GM12878 (cell line): Measurements from ENCODE around the gene KDM6A.
"Not testable (repeated sequence)": the region's sequence is repeated elsewhere in the genome, so short reads cannot be mapped to it uniquely, and the experiment has no call there.

ENCODE experiments used
- ASH2L ChIP-seq: fragments of 300-600, 200-600 bp; sonication (generic); IDR thresholded peaks from 2 replicates; pipeline ENCODE4 v1.6.1; 2017; ENCODE audit warnings: low read depth, mild to moderate bottlenecking, borderline replicate concordance
- BRCA1 ChIP-seq: IDR thresholded peaks from 2 replicates; pipeline ENCODE4 v1.6.1; 2011; ENCODE audit warnings: low read depth, low read length, improper control_type of control experiment
- NR2C2 ChIP-seq: IDR thresholded peaks from 2 replicates; pipeline ENCODE4 v1.6.1; 2011; ENCODE audit warnings: borderline replicate concordance, low read depth; ENCODE audit not compliant: control insufficient read depth, insufficient read length
- SPI1 ChIP-seq: IDR thresholded peaks from 2 replicates; pipeline ENCODE4 v1.6.1; 2011; ENCODE audit warnings: low read depth, mild to moderate bottlenecking, low read length, moderate library complexity, borderline replicate concordance; ENCODE audit not compliant: insufficient read depth
- SUZ12 ChIP-seq: fragments of 200-600 bp; sonication (generic); IDR thresholded peaks from one replicate; pipeline ENCODE4 v1.6.1; 2018; ENCODE audit warnings: antibody characterized with exemption, mild to moderate bottlenecking; ENCODE audit not compliant: unreplicated experiment
- TF ChIP-seq, protein P1 (sequence below): IDR thresholded peaks from 2 replicates; pipeline ENCODE4 v1.6.1; 2012; ENCODE audit warnings: mild to moderate bottlenecking, low read depth, low read length
- TF ChIP-seq, protein P2 (sequence below), 3 experiments: IDR thresholded peaks in 2 of 3; conservative IDR thresholded peaks in 1 of 3; 2 replicates each; pipeline ENCODE4 v1.5.1; 2011; ENCODE audit warnings: low read depth in 3 of 3, low read length in 3 of 3, mild to moderate bottlenecking in 3 of 3, control low read depth in 2 of 3, moderate library complexity in 2 of 3, inconsistent platforms in 1 of 3, mixed read lengths in 1 of 3; ENCODE audit not compliant: control insufficient read depth in 2 of 3, insufficient read depth in 1 of 3; ENCODE audit errors: extremely low read depth in 1 of 3

DNA sequence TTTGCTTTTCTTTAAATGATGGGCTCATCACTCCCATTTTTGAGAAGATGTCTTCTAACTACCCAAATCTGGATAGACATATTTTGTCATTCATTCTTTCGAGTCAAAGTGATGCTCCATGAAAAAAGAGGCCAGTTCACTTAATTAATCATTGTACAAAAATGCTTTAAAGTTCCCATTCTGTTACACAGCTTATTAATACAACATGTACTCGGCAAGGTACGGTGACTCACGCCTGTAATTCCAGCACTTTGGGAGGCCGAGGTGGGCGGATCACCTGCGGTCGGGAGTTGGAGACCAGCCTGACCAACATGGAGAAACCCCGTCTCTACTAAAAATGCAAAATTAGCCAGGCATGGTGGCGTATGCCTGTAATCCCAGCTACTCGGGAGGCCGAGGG is 67.6 kb downstream of the KDM6A start:
- TF ChIP-seq, protein P1, sequence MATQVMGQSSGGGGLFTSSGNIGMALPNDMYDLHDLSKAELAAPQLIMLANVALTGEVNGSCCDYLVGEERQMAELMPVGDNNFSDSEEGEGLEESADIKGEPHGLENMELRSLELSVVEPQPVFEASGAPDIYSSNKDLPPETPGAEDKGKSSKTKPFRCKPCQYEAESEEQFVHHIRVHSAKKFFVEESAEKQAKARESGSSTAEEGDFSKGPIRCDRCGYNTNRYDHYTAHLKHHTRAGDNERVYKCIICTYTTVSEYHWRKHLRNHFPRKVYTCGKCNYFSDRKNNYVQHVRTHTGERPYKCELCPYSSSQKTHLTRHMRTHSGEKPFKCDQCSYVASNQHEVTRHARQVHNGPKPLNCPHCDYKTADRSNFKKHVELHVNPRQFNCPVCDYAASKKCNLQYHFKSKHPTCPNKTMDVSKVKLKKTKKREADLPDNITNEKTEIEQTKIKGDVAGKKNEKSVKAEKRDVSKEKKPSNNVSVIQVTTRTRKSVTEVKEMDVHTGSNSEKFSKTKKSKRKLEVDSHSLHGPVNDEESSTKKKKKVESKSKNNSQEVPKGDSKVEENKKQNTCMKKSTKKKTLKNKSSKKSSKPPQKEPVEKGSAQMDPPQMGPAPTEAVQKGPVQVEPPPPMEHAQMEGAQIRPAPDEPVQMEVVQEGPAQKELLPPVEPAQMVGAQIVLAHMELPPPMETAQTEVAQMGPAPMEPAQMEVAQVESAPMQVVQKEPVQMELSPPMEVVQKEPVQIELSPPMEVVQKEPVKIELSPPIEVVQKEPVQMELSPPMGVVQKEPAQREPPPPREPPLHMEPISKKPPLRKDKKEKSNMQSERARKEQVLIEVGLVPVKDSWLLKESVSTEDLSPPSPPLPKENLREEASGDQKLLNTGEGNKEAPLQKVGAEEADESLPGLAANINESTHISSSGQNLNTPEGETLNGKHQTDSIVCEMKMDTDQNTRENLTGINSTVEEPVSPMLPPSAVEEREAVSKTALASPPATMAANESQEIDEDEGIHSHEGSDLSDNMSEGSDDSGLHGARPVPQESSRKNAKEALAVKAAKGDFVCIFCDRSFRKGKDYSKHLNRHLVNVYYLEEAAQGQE: not testable (repeated sequence)
- TF ChIP-seq SUZ12, SPI1, BRCA1, ASH2L, NR2C2: not testable (repeated sequence)
- TF ChIP-seq, protein P2, sequence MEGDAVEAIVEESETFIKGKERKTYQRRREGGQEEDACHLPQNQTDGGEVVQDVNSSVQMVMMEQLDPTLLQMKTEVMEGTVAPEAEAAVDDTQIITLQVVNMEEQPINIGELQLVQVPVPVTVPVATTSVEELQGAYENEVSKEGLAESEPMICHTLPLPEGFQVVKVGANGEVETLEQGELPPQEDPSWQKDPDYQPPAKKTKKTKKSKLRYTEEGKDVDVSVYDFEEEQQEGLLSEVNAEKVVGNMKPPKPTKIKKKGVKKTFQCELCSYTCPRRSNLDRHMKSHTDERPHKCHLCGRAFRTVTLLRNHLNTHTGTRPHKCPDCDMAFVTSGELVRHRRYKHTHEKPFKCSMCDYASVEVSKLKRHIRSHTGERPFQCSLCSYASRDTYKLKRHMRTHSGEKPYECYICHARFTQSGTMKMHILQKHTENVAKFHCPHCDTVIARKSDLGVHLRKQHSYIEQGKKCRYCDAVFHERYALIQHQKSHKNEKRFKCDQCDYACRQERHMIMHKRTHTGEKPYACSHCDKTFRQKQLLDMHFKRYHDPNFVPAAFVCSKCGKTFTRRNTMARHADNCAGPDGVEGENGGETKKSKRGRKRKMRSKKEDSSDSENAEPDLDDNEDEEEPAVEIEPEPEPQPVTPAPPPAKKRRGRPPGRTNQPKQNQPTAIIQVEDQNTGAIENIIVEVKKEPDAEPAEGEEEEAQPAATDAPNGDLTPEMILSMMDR (IDR thresholded peaks at IDR 0.05 in 2 of 3, conservative IDR thresholded peaks at IDR 0.05 in 1 of 3; ENCODE audit: control insufficient read depth in 2 of 3, extremely low read depth in 1 of 3, insufficient read depth in 1 of 3, low read depth in 3 of 3, low read length in 3 of 3): not testable (repeated sequence)
